ENCODE data around the gene RASGRF1. TPM values are rescaled to one million over a fixed set of nuclear protein-coding genes. Genes with fewer than 3 reads are reported as not detected.

Gene RASGRF1
- total RNA-seq, 1 donor from 2014 or later = 82.6 TPM

DNA sequence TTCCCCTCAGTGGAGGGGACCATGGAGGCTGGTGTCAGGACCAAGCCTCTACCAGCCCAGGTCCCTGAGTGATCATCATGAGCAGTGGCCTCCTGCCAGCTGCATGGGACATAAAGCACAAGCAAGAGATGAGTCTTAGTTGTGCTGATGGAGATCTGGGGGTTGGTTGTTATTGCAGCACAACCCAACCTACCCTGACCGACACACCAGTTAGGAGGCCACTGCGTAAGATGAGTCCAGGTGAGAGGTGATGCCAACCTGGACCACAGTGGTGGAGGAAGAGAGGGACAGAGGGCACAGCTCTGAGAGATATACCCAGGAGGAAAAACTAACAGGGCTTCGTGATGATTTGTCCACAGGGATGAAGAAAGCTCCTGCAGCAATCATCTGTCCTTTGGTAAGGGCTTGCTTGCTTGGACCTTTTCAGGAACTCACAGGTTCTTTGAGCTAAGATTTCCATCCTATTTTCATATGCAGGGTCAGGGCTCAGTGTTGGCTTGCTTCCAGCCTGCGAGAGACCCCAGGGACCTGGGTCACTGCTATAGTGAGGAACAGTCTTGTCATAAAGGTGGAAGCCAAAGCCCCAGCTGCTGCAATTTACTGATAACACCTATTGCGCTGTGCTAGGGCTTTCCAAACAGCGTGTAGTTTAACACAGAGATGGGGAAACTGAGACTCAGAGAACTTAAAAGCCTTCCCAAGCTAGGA lies 8.1 kb downstream of the RASGRF1 start:
- Histone ChIP-seq H3K36me3 (no peaks in the 10 kb centered on the region), H3K27me3 (ENCODE audit: low read depth) (peaks cover 12% of the 10 kb centered on the region), H3K9me3 (no peaks in the 10 kb centered on the region), H3K27ac (no peak overlapping the region), H3K4me1 (no peaks in the 10 kb centered on the region), H3K4me3 (no peak overlapping the region)
- no peak for TF ChIP-seq CTCF (IDR thresholded peaks at IDR 0.05)
- ATAC-seq (no peak), DNase-seq (no peak)
- intact Hi-C loops (cut with DNase I) = no loop called here

- intact Hi-C loops (cut with DNase I) = no loop called here
- ATAC-seq (no peak), DNase-seq (no peak)
- Histone ChIP-seq H3K4me3 (no peak overlapping the region), H3K36me3 (no peaks in the 10 kb centered on the region), H3K4me1 (no peaks in the 10 kb centered on the region), H3K9me3 (no peaks in the 10 kb centered on the region), H3K27ac (no peak overlapping the region), H3K27me3 (ENCODE audit: low read depth) (no peaks in the 10 kb centered on the region)
- no peak for TF ChIP-seq CTCF (IDR thresholded peaks at IDR 0.05)
Observed at GRCh38 chr15:79078763-79079410, 11.7 kb downstream of the RASGRF1 start.

GRCh38 chr15:79078003-79078402 lies 12.6 kb downstream of the RASGRF1 start:
- TF ChIP-seq CTCF (IDR thresholded peaks at IDR 0.05) = no peak
- Histone ChIP-seq H3K4me3 (no peak overlapping the region), H3K9me3 (no peaks in the 10 kb centered on the region), H3K4me1 (no peaks in the 10 kb centered on the region), H3K36me3 (no peaks in the 10 kb centered on the region), H3K27ac (no peak overlapping the region), H3K27me3 (ENCODE audit: low read depth) (no peaks in the 10 kb centered on the region)
- no peak for ATAC-seq
- intact Hi-C loops (cut with DNase I) = no loop called here
- DNase-seq = no peak

GRCh38 chr15:79076661-79077060 lies 13.9 kb downstream of the RASGRF1 start:
- intact Hi-C loops (cut with DNase I) = no loop called here
- Histone ChIP-seq H3K27ac (no peak overlapping the region), H3K4me3 (no peak overlapping the region), H3K27me3 (ENCODE audit: low read depth) (no peaks in the 10 kb centered on the region), H3K36me3 (no peaks in the 10 kb centered on the region), H3K9me3 (no peaks in the 10 kb centered on the region), H3K4me1 (no peaks in the 10 kb centered on the region)
- DNase-seq = no peak
- no peak for ATAC-seq
- no peak for TF ChIP-seq CTCF (IDR thresholded peaks at IDR 0.05)

DNA sequence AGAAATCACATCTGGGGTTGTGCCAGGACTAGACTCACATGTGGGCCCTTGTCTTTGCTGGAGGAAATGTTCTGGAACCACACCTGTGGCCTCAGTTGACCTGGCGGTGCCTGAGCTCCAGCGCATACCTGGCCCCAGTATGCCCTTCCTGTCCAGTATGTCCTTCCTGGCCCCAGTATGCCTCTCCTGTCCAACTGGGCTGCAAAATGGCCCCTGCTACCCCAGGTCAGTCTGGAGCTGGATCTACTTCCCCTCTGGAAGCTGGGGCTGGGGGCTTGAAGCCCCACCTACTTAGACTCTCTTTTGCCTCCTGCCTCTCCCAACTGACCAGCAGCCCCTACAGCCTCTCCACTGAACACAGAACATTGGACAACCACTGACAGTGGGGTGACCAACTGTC lies 15.3 kb downstream of the RASGRF1 start:
- no peaks in the 10 kb centered on the region for H3K4me1 ChIP-seq
- H3K4me3 ChIP-seq = no peak overlapping the region
- TF ChIP-seq CTCF (IDR thresholded peaks at IDR 0.05) = no peak
- no peak overlapping the region for H3K27ac ChIP-seq
- intact Hi-C loops (cut with DNase I) = no loop called here
- H3K9me3 ChIP-seq = no peaks in the 10 kb centered on the region
- DNase-seq (no peak), ATAC-seq (no peak)
- no peaks in the 10 kb centered on the region for H3K36me3 ChIP-seq
- H3K27me3 ChIP-seq (ENCODE audit: low read depth) = no peaks in the 10 kb centered on the region
